MM.1S (cell line): Measurements from ENCODE around the gene SQSTM1.

Experiments used
- CTCF ChIP-seq: fragments of 300-600 bp; sonication (generic); IDR thresholded peaks from 2 replicates; pipeline ENCODE4 v1.5.1; 2016; ENCODE audit warnings: antibody characterized with exemption, low read length, mixed read lengths
- EZH2phosphoT487 ChIP-seq: fragments of 300-600 bp; sonication (generic); IDR thresholded peaks from 2 replicates; pipeline ENCODE4 v1.6.1; 2018; ENCODE audit warnings: antibody characterized with exemption, low read length

- no peak for TF ChIP-seq CTCF
- TF ChIP-seq EZH2phosphoT487, result no peak
These were observed 9.2 kb downstream of the SQSTM1 start for GRCh38 chr5:179829732-179830435.
